Dendritic cell treated with granulocyte-macrophage colony-stimulating factor and Interleukin-4, amounts not matched to agents 40 ng/mL and 50 ng/mL, for 4 days (primary cell): Measurements from ENCODE around the gene GSAP.

Experiments
- H3K27ac Mint-ChIP-seq: one replicate; pipeline ENCODE4 v1.8.0; 2022; ENCODE audit warnings: mild to moderate bottlenecking, mixed read lengths
- H3K27me3 Mint-ChIP-seq: one replicate; pipeline ENCODE4 v1.8.0; 2022; ENCODE audit warnings: mild to moderate bottlenecking, mixed read lengths
- H3K36me3 Mint-ChIP-seq: one replicate; pipeline ENCODE4 v1.8.0; 2022; ENCODE audit warnings: low read depth, mixed read lengths
- H3K4me1 Mint-ChIP-seq: one replicate; pipeline ENCODE4 v1.8.0; 2022; ENCODE audit warnings: low read depth, mixed read lengths
- H3K4me3 Mint-ChIP-seq: one replicate; pipeline ENCODE4 v1.8.0; 2022; ENCODE audit warnings: mild to moderate bottlenecking, moderate library complexity, mixed read lengths
- H3K9me3 Mint-ChIP-seq: one replicate; pipeline ENCODE4 v1.8.0; 2022; ENCODE audit warnings: mixed read lengths
- intact Hi-C: fragments of 100-400 bp; cut with micrococcal nuclease; formaldehyde crosslinking; loops from one replicate; pipeline ENCODE4 v1.15.0; 2022

Gene GSAP

GRCh38 chr7:77427996-77428603, 12.0 kb upstream of the GSAP start:
- intact Hi-C loops: loop anchor here (2.0 to 5.0 kb wide), 3 partner anchors 13 to 109 kb away; partner anchors contain the start of gene PTPN12
- H3K27ac Mint-ChIP-seq: peak overlapping the region; percentile 69

GRCh38 chr7:77426521-77427051, 10.4 kb upstream of the GSAP start:
- Mint-ChIP-seq H3K27ac (peak overlapping the region; percentile 69), H3K4me1 (peaks cover 57% of the 10 kb centered on the region), H3K4me3 (peak overlapping the region; percentile 51), H3K27me3 (no peaks in the 10 kb centered on the region), H3K9me3 (no peaks in the 10 kb centered on the region), H3K36me3 (no peaks in the 10 kb centered on the region)
- intact Hi-C loops: loop anchor here (5.0 kb wide), 2 partner anchors 34 to 111 kb away; partner anchors contain the start of gene PTPN12

More at GRCh38 chr7:77427996-77428603, 12.0 kb upstream of the GSAP start:
- no peaks in the 10 kb centered on the region for H3K36me3 Mint-ChIP-seq
- H3K27me3 Mint-ChIP-seq: no peaks in the 10 kb centered on the region
- H3K9me3 Mint-ChIP-seq: no peaks in the 10 kb centered on the region
- H3K4me3 Mint-ChIP-seq: peak overlapping the region; percentile 7
- peaks cover 48% of the 10 kb centered on the region for H3K4me1 Mint-ChIP-seq

- H3K4me3 Mint-ChIP-seq: peak overlapping the region; percentile 51
- H3K27ac Mint-ChIP-seq: peak overlapping the region; percentile 69
- H3K9me3 Mint-ChIP-seq: no peaks in the 10 kb centered on the region
- no peaks in the 10 kb centered on the region for H3K27me3 Mint-ChIP-seq
- H3K36me3 Mint-ChIP-seq: no peaks in the 10 kb centered on the region
- H3K4me1 Mint-ChIP-seq: peaks cover 63% of the 10 kb centered on the region
- intact Hi-C loops: loop anchor here (5.0 kb wide), 2 partner anchors 34 to 111 kb away; partner anchors contain the start of gene PTPN12
Measured at GRCh38 chr7:77426052-77426404, 9.9 kb upstream of the GSAP start.

- H3K36me3 Mint-ChIP-seq: no peaks in the 10 kb centered on the region
- peak overlapping the region; percentile 69 for H3K27ac Mint-ChIP-seq
- H3K9me3 Mint-ChIP-seq: no peaks in the 10 kb centered on the region
- H3K4me3 Mint-ChIP-seq: peak overlapping the region; percentile 51
- intact Hi-C loops: loop anchor here (5.0 kb wide), 2 partner anchors 33 to 112 kb away; partner anchors contain the start of gene PTPN12
- H3K4me1 Mint-ChIP-seq: peaks cover 69% of the 10 kb centered on the region
- no peaks in the 10 kb centered on the region for H3K27me3 Mint-ChIP-seq
Measured at GRCh38 chr7:77425101-77426051, 9.2 kb upstream of the GSAP start.

GRCh38 chr7:77422500-77422899, 6.4 kb upstream of the GSAP start:
- intact Hi-C loops: no loop called here
- Mint-ChIP-seq H3K9me3 (no peaks in the 10 kb centered on the region), H3K4me3 (no peak overlapping the region), H3K36me3 (no peaks in the 10 kb centered on the region), H3K27me3 (no peaks in the 10 kb centered on the region), H3K4me1 (peaks cover 68% of the 10 kb centered on the region), H3K27ac (peak overlapping the region; percentile 78)

- Mint-ChIP-seq H3K27me3 (no peaks in the 10 kb centered on the region), H3K4me3 (peak overlapping the region; percentile 21), H3K27ac (peak overlapping the region; percentile 78), H3K4me1 (peaks cover 64% of the 10 kb centered on the region), H3K36me3 (no peaks in the 10 kb centered on the region), H3K9me3 (no peaks in the 10 kb centered on the region)
- intact Hi-C loops: no loop called here
Measured at GRCh38 chr7:77420986-77421672, 5.0 kb upstream of the GSAP start.

GRCh38 chr7:77420438-77420837, 4.3 kb upstream of the GSAP start:
- H3K27me3 Mint-ChIP-seq: no peaks in the 10 kb centered on the region
- peak overlapping the region; percentile 78 for H3K27ac Mint-ChIP-seq
- peak overlapping the region; percentile 17 for H3K4me3 Mint-ChIP-seq
- intact Hi-C loops: no loop called here
- peaks cover 4% of the 10 kb centered on the region for H3K36me3 Mint-ChIP-seq
- H3K4me1 Mint-ChIP-seq: peaks cover 59% of the 10 kb centered on the region
- H3K9me3 Mint-ChIP-seq: no peaks in the 10 kb centered on the region

- Mint-ChIP-seq H3K36me3 (peaks cover 13% of the 10 kb centered on the region), H3K27ac (no peak overlapping the region), H3K4me3 (no peak overlapping the region), H3K9me3 (no peaks in the 10 kb centered on the region), H3K27me3 (no peaks in the 10 kb centered on the region), H3K4me1 (peaks cover 57% of the 10 kb centered on the region)
- intact Hi-C loops: no loop called here
Measured at GRCh38 chr7:77419102-77419501, 3.0 kb upstream of the GSAP start.

- no peaks in the 10 kb centered on the region for H3K9me3 Mint-ChIP-seq
- H3K4me3 Mint-ChIP-seq: no peak overlapping the region
- no peak overlapping the region for H3K27ac Mint-ChIP-seq
- intact Hi-C loops: no loop called here
- H3K36me3 Mint-ChIP-seq: peaks cover 17% of the 10 kb centered on the region
- H3K27me3 Mint-ChIP-seq: no peaks in the 10 kb centered on the region
- H3K4me1 Mint-ChIP-seq: peaks cover 60% of the 10 kb centered on the region
Measured at GRCh38 chr7:77417801-77418200, 1.7 kb upstream of the GSAP start.

- Mint-ChIP-seq H3K4me1 (peaks cover 59% of the 10 kb centered on the region), H3K9me3 (no peaks in the 10 kb centered on the region), H3K27me3 (no peaks in the 10 kb centered on the region), H3K27ac (peak overlapping the region; percentile 94), H3K36me3 (peaks cover 23% of the 10 kb centered on the region), H3K4me3 (peak overlapping the region; percentile 84)
- intact Hi-C loops: no loop called here
Measured at GRCh38 chr7:77416621-77417371, 647 bp upstream of the GSAP start.

- Mint-ChIP-seq H3K4me1 (peaks cover 47% of the 10 kb centered on the region), H3K9me3 (no peaks in the 10 kb centered on the region), H3K4me3 (peak overlapping the region; percentile 84), H3K36me3 (peaks cover 25% of the 10 kb centered on the region), H3K27ac (peak overlapping the region; percentile 94), H3K27me3 (no peaks in the 10 kb centered on the region)
- intact Hi-C loops: loop anchor here (2.0 kb wide), 1 partner anchor 13 kb away; no protein-coding TSS in a partner anchor
Measured at GRCh38 chr7:77415476-77415822, 700 bp downstream of the GSAP start.

GRCh38 chr7:77413861-77414424, 2.2 kb downstream of the GSAP start:
- Mint-ChIP-seq H3K27me3 (no peaks in the 10 kb centered on the region), H3K36me3 (peaks cover 25% of the 10 kb centered on the region), H3K27ac (peak overlapping the region; percentile 94), H3K4me1 (peaks cover 40% of the 10 kb centered on the region), H3K4me3 (peak overlapping the region; percentile 84), H3K9me3 (no peaks in the 10 kb centered on the region)
- intact Hi-C loops: loop anchor here (2.0 kb wide), 1 partner anchor 15 kb away; no protein-coding TSS in a partner anchor

- H3K27me3 Mint-ChIP-seq: no peaks in the 10 kb centered on the region
- peaks cover 41% of the 10 kb centered on the region for H3K4me1 Mint-ChIP-seq
- peaks cover 25% of the 10 kb centered on the region for H3K36me3 Mint-ChIP-seq
- intact Hi-C loops: no loop called here
- peak overlapping the region; percentile 55 for H3K4me3 Mint-ChIP-seq
- H3K27ac Mint-ChIP-seq: peak overlapping the region; percentile 94
- no peaks in the 10 kb centered on the region for H3K9me3 Mint-ChIP-seq
Measured at GRCh38 chr7:77413128-77413527, 3.0 kb downstream of the GSAP start.
